B cell (primary cell): Measurements from ENCODE around the gene SLC2A4RG.

ENCODE experiments used
- EZH2 ChIP-seq: IDR thresholded peaks from 2 replicates; pipeline ENCODE4 v1.6.1; 2012; ENCODE audit warnings: borderline replicate concordance, low read depth, mild to moderate bottlenecking, moderate library complexity, low read length; ENCODE audit not compliant: insufficient read depth, poor library complexity, severe bottlenecking
- TF ChIP-seq, protein P1 (sequence below): fragments of 200-600 bp; IDR thresholded peaks from one replicate; pipeline ENCODE4 v1.8.0; 2022; ENCODE audit warnings: antibody characterized with exemption, mild to moderate bottlenecking

DNA sequence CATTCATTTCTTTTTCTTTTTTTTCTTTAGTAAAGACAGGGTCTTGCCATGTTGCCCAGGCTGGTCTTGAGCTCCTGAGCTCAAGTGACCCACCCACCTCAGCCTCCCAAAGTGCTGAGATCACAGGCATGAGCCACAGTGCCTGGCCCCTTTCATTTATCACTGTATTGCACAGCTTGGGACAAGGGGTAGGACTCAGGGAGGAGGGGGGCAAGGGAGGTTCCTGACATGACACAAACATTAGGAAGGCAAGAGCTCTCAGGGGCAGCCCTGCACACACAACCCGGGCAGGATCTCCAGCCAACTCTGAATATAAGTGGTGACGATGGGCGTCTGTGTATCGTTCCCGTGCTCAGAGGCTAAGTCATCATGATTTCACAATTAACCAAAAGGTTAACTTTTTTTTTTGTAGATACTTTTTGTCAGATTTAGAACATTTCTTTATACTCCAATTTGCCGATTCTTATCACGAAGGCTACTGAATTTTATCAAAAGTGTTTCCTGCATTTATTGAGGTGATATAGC is 19.9 kb downstream of the SLC2A4RG start:
- no peak for TF ChIP-seq EZH2
- TF ChIP-seq, protein P1, sequence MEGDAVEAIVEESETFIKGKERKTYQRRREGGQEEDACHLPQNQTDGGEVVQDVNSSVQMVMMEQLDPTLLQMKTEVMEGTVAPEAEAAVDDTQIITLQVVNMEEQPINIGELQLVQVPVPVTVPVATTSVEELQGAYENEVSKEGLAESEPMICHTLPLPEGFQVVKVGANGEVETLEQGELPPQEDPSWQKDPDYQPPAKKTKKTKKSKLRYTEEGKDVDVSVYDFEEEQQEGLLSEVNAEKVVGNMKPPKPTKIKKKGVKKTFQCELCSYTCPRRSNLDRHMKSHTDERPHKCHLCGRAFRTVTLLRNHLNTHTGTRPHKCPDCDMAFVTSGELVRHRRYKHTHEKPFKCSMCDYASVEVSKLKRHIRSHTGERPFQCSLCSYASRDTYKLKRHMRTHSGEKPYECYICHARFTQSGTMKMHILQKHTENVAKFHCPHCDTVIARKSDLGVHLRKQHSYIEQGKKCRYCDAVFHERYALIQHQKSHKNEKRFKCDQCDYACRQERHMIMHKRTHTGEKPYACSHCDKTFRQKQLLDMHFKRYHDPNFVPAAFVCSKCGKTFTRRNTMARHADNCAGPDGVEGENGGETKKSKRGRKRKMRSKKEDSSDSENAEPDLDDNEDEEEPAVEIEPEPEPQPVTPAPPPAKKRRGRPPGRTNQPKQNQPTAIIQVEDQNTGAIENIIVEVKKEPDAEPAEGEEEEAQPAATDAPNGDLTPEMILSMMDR: no peak
